GM12891 (cell line): Measurements from ENCODE around the gene PUS3.

Experiments used
- DNase-seq: peaks from one replicate; pipeline ENCODE4 v3.0.0; 2011; ENCODE audit warnings: low spot score; ENCODE audit not compliant: insufficient read length
- FAIRE-seq: peaks from 2 replicates; lab custom pipeline; 2011; peaks lifted over from hg19 to GRCh38; lab: Jason Lieb, UNC
- PAX5 ChIP-seq: IDR thresholded peaks from 2 replicates; pipeline ENCODE4 v1.6.1; 2011; ENCODE audit warnings: low read length, moderate library complexity, mild to moderate bottlenecking; ENCODE audit not compliant: insufficient read depth, severe bottlenecking
- POLR2A ChIP-seq: IDR thresholded peaks from 2 replicates; pipeline ENCODE4 v1.6.1; 2011; ENCODE audit warnings: low read depth, low read length, control low read depth
- POLR2AphosphoS5 ChIP-seq: IDR thresholded peaks from 2 replicates; pipeline ENCODE4 v1.6.1; 2011; ENCODE audit warnings: low read depth, low read length, control low read depth
- POU2F2 ChIP-seq: IDR thresholded peaks from 2 replicates; pipeline ENCODE4 v1.6.1; 2011; ENCODE audit warnings: low read depth, mild to moderate bottlenecking, control low read depth, low read length, moderate library complexity
- SPI1 ChIP-seq: IDR thresholded peaks from 2 replicates; pipeline ENCODE4 v1.6.1; 2011; ENCODE audit warnings: low read depth, low read length, control low read depth
- TAF1 ChIP-seq: IDR thresholded peaks from 2 replicates; pipeline ENCODE4 v1.6.1; 2011; ENCODE audit warnings: low read depth, low read length, control low read depth

The PUS3 gene

GRCh38 chr11:125947419-125948277 is 44.6 kb upstream of the PUS3 start:
- FAIRE-seq, result no peak

GRCh38 chr11:125946712-125947418 is 43.9 kb upstream of the PUS3 start:
- TF ChIP-seq POLR2AphosphoS5 (no peak), POLR2A (no peak), PAX5 (no peak), POU2F2 (no peak), TAF1 (no peak), SPI1 (no peak)
- FAIRE-seq, result no peak

More at GRCh38 chr11:125947419-125948277, 44.6 kb upstream of the PUS3 start:
- TF ChIP-seq POU2F2, result no peak
- no peak for TF ChIP-seq PAX5
- TF ChIP-seq POLR2AphosphoS5, result no peak
- TF ChIP-seq POLR2A, result no peak
- TF ChIP-seq TAF1, result no peak
- no peak for TF ChIP-seq SPI1
- no peak for DNase-seq

GRCh38 chr11:125945797-125946520 is 43.0 kb upstream of the PUS3 start, which contains the start of gene VSIG10L2:
VSIG10L2 (plus strand) TSS chr11:125946044; CDS start chr11:125946056, 12 bp downstream.
- DNase-seq (no peak), FAIRE-seq (no peak)
- no peak for TF ChIP-seq TAF1
- TF ChIP-seq POLR2AphosphoS5, result no peak
- TF ChIP-seq SPI1, result no peak
- no peak for TF ChIP-seq POU2F2
- TF ChIP-seq POLR2A, result no peak
- no peak for TF ChIP-seq PAX5

More at GRCh38 chr11:125946712-125947418, 43.9 kb upstream of the PUS3 start:
- no peak for DNase-seq

GRCh38 chr11:125945011-125945796 is 42.2 kb upstream of the PUS3 start:
- FAIRE-seq, result no peak
- DNase-seq, result no peak
- TF ChIP-seq TAF1, result no peak
- no peak for TF ChIP-seq POLR2AphosphoS5
- no peak for TF ChIP-seq SPI1
- no peak for TF ChIP-seq POU2F2
- TF ChIP-seq POLR2A, result no peak
- TF ChIP-seq PAX5, result no peak

- TF ChIP-seq TAF1 (no peak), PAX5 (no peak), POLR2A (no peak), POLR2AphosphoS5 (no peak), POU2F2 (no peak), SPI1 (no peak)
- DNase-seq (no peak), FAIRE-seq (no peak)
These were observed 41.5 kb upstream of the PUS3 start for GRCh38 chr11:125944350-125945010.

- DNase-seq (no peak), FAIRE-seq (no peak)
- TF ChIP-seq POU2F2, result no peak
- TF ChIP-seq POLR2A, result no peak
- TF ChIP-seq POLR2AphosphoS5, result no peak
- no peak for TF ChIP-seq SPI1
- TF ChIP-seq PAX5, result no peak
- TF ChIP-seq TAF1, result no peak
These were observed 40.8 kb upstream of the PUS3 start for GRCh38 chr11:125943661-125944349.

- TF ChIP-seq POLR2A (no peak), POU2F2 (no peak), PAX5 (no peak), TAF1 (no peak), SPI1 (no peak)
- DNase-seq (no peak), FAIRE-seq (no peak)
These were observed 39.9 kb upstream of the PUS3 start for GRCh38 chr11:125942771-125943428.
